HEK293 (cell line): ENCODE data around the gene NFIB.

Experiments
- ATF2 ChIP-seq: fragments of 450-650 bp; formaldehyde crosslinking; IDR thresholded peaks from 2 replicates; pipeline ENCODE4 v1.5.1; 2016; ENCODE audit warnings: missing biosample characterization, missing genetic modification characterization, low read depth
- GFI1B ChIP-seq: fragments of 450-650 bp; formaldehyde crosslinking; IDR thresholded peaks from 2 replicates; pipeline ENCODE4 v1.5.1; 2016; ENCODE audit warnings: missing biosample characterization, missing genetic modification characterization
- HIC1 ChIP-seq: fragments of 450-650 bp; formaldehyde crosslinking; IDR thresholded peaks from 2 replicates; pipeline ENCODE4 v1.5.1; 2016; ENCODE audit warnings: missing biosample characterization, missing genetic modification characterization
- HOXD13 ChIP-seq: sonication (generic); formaldehyde crosslinking; IDR thresholded peaks from 2 replicates; pipeline ENCODE4 v1.8.0; 2022; ENCODE audit warnings: missing genetic modification reagents, borderline replicate concordance
- OSR2 ChIP-seq: fragments of 450-650 bp; formaldehyde crosslinking; IDR thresholded peaks from 2 replicates; pipeline ENCODE4 v1.5.1; 2016; ENCODE audit warnings: missing biosample characterization, missing genetic modification characterization
- OVOL3 ChIP-seq: fragments of 450-650 bp; formaldehyde crosslinking; IDR thresholded peaks from 2 replicates; pipeline ENCODE4 v1.5.1; 2016; ENCODE audit warnings: missing biosample characterization, missing genetic modification characterization
- PRDM6 ChIP-seq: fragments of 450-650 bp; formaldehyde crosslinking; IDR thresholded peaks from 2 replicates; pipeline ENCODE4 v1.5.1; 2017; ENCODE audit warnings: missing biosample characterization, missing genetic modification characterization
- TRIM28 ChIP-seq: IDR thresholded peaks from 2 replicates; pipeline ENCODE4 v1.6.1; 2011; ENCODE audit warnings: low read length, control low read depth, borderline replicate concordance
- ZBTB17 ChIP-seq: fragments of 450-650 bp; formaldehyde crosslinking; IDR thresholded peaks from 2 replicates; pipeline ENCODE4 v1.5.1; 2016; ENCODE audit warnings: missing biosample characterization, missing genetic modification characterization
- ZBTB21 ChIP-seq: fragments of 450-650 bp; formaldehyde crosslinking; IDR thresholded peaks from 2 replicates; pipeline ENCODE4 v1.5.1; 2017; ENCODE audit warnings: missing biosample characterization, missing genetic modification characterization
- ZBTB7A ChIP-seq: fragments of 450-650 bp; formaldehyde crosslinking; IDR thresholded peaks from 2 replicates; pipeline ENCODE4 v1.5.1; 2016; ENCODE audit warnings: low read depth, missing biosample characterization, missing genetic modification characterization
- ZBTB8A ChIP-seq: fragments of 450-650 bp; formaldehyde crosslinking; IDR thresholded peaks from 2 replicates; pipeline ENCODE4 v1.5.1; 2016; ENCODE audit warnings: missing biosample characterization, missing genetic modification characterization
- ZEB2 ChIP-seq: fragments of 450-650 bp; formaldehyde crosslinking; IDR thresholded peaks from 2 replicates; pipeline ENCODE4 v1.5.1; 2016; ENCODE audit warnings: missing biosample characterization, missing genetic modification characterization
- ZNF10 ChIP-seq: fragments of 450-650 bp; formaldehyde crosslinking; IDR thresholded peaks from 2 replicates; pipeline ENCODE4 v1.5.1; 2017; ENCODE audit warnings: missing biosample characterization, missing genetic modification characterization
- ZNF174 ChIP-seq: fragments of 450-650 bp; formaldehyde crosslinking; IDR thresholded peaks from 2 replicates; pipeline ENCODE4 v1.5.0; 2017; ENCODE audit warnings: missing biosample characterization, mild to moderate bottlenecking, missing genetic modification characterization
- ZNF175 ChIP-seq: fragments of 450-650 bp; formaldehyde crosslinking; IDR thresholded peaks from 2 replicates; pipeline ENCODE4 v1.5.1; 2016; ENCODE audit warnings: missing biosample characterization, missing genetic modification characterization
- ZNF18 ChIP-seq: fragments of 450-650 bp; formaldehyde crosslinking; IDR thresholded peaks from 2 replicates; pipeline ENCODE4 v1.5.1; 2016; ENCODE audit warnings: missing biosample characterization, missing genetic modification characterization
- ZNF221 ChIP-seq: fragments of 450-650 bp; formaldehyde crosslinking; IDR thresholded peaks from 2 replicates; pipeline ENCODE4 v1.5.1; 2017; ENCODE audit warnings: missing biosample characterization, missing genetic modification characterization, borderline replicate concordance
- ZNF354C ChIP-seq: fragments of 450-650 bp; formaldehyde crosslinking; IDR thresholded peaks from 2 replicates; pipeline ENCODE4 v1.5.1; 2016; ENCODE audit warnings: missing biosample characterization, missing genetic modification characterization, low read depth, borderline replicate concordance
- ZNF37A ChIP-seq: fragments of 450-650 bp; IDR thresholded peaks from 2 replicates; pipeline ENCODE4 v1.5.1; 2018; ENCODE audit warnings: missing biosample characterization, missing genetic modification characterization
- ZNF596 ChIP-seq: fragments of 450-650 bp; IDR thresholded peaks from 2 replicates; pipeline ENCODE4 v1.5.0; 2018; ENCODE audit warnings: missing biosample characterization, mild to moderate bottlenecking, missing genetic modification characterization, moderate library complexity
- ZNF610 ChIP-seq: fragments of 450-650 bp; formaldehyde crosslinking; IDR thresholded peaks from 2 replicates; pipeline ENCODE4 v1.5.1; 2016; ENCODE audit warnings: missing biosample characterization, missing genetic modification characterization, borderline replicate concordance
- ZNF792 ChIP-seq: fragments of 450-650 bp; formaldehyde crosslinking; IDR thresholded peaks from 2 replicates; pipeline ENCODE4 v1.5.1; 2016; ENCODE audit warnings: missing biosample characterization, missing genetic modification characterization
- ZSCAN23 ChIP-seq: fragments of 450-650 bp; formaldehyde crosslinking; IDR thresholded peaks from 2 replicates; pipeline ENCODE4 v1.5.1; 2016; ENCODE audit warnings: missing biosample characterization, missing genetic modification characterization
- TF ChIP-seq, protein P1 (sequence below): fragments of 450-650 bp; formaldehyde crosslinking; IDR thresholded peaks from 2 replicates; pipeline ENCODE4 v1.5.1; 2016; ENCODE audit warnings: missing biosample characterization, missing genetic modification characterization
- TF ChIP-seq, protein P2 (sequence below): fragments of 450-650 bp; formaldehyde crosslinking; IDR thresholded peaks from 2 replicates; pipeline ENCODE4 v1.5.1; 2016; ENCODE audit warnings: missing biosample characterization, missing genetic modification characterization

NFIB gene

GRCh38 chr9:14153310-14153720 lies 160.6 kb downstream of the NFIB start (continued):
- TF ChIP-seq ZNF10 (tag by site-specific recombination), result no peak
- TF ChIP-seq HIC1, result peak; percentile 69
- peak; percentile 98 for TF ChIP-seq OSR2 (tag by site-specific recombination)
- TF ChIP-seq ZNF175 (tag by site-specific recombination), result no peak
- TF ChIP-seq OVOL3 (tag by site-specific recombination), result peak; percentile 89; the same call in 1 of the 2 replicates
- TF ChIP-seq ZBTB7A (tag by site-specific recombination), result no peak
- TF ChIP-seq ATF2 (tag by site-specific recombination), result 0 out of 2 replicates have a peak, but pooled peaks have one; percentile 17
- TF ChIP-seq, protein P1, sequence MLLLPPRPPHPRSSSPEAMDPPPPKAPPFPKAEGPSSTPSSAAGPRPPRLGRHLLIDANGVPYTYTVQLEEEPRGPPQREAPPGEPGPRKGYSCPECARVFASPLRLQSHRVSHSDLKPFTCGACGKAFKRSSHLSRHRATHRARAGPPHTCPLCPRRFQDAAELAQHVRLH (tag by site-specific recombination), result peak; percentile 91
- no peak for TF ChIP-seq ZNF37A
- TF ChIP-seq ZNF221 (tag by site-specific recombination), result no peak
- peak; percentile 82 for TF ChIP-seq ZNF18 (tag by site-specific recombination)
- TF ChIP-seq ZNF610 (tag by site-specific recombination), result peak; percentile 60; the same call in 1 of the 2 replicates
- TF ChIP-seq ZBTB17 (tag by site-specific recombination), result peak; percentile 82
- TF ChIP-seq GFI1B (tag by site-specific recombination), result peak; percentile 79
- no peak for TF ChIP-seq ZBTB21 (tag by site-specific recombination)
- TF ChIP-seq, protein P2, sequence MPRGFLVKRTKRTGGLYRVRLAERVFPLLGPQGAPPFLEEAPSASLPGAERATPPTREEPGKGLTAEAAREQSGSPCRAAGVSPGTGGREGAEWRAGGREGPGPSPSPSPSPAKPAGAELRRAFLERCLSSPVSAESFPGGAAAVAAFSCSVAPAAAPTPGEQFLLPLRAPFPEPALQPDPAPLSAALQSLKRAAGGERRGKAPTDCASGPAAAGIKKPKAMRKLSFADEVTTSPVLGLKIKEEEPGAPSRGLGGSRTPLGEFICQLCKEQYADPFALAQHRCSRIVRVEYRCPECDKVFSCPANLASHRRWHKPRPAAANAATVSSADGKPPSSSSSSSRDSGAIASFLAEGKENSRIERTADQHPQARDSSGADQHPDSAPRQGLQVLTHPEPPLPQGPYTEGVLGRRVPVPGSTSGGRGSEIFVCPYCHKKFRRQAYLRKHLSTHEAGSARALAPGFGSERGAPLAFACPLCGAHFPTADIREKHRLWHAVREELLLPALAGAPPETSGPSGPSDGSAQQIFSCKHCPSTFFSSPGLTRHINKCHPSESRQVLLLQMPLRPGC (tag by site-specific recombination), result 0 out of 2 replicates have a peak, but pooled peaks have one; percentile 61
- no peak for TF ChIP-seq ZNF354C
- no peak for TF ChIP-seq HOXD13 (CRISPR knock-in tag)
- peak; percentile 65; the same call in 1 of the 2 replicates for TF ChIP-seq ZBTB8A (tag by site-specific recombination)
- TF ChIP-seq ZNF174 (tag by site-specific recombination), result no peak
- no peak for TF ChIP-seq ZNF792 (tag by site-specific recombination)
- peak; percentile 98 for TF ChIP-seq ZEB2 (tag by site-specific recombination)
- 0 out of 2 replicates have a peak, but pooled peaks have one; percentile 52 for TF ChIP-seq ZSCAN23
- peak; percentile 89; the same call in 1 of the 2 replicates for TF ChIP-seq TRIM28
- TF ChIP-seq PRDM6 (tag by site-specific recombination), result peak; percentile 92
- TF ChIP-seq ZNF596 (tag by site-specific recombination), result peak; percentile 85
